ENCODE measurements around the gene MINPP1. TPM values are rescaled to one million over a fixed set of nuclear protein-coding genes. Genes with fewer than 3 reads are reported as not detected.

Gene MINPP1
- total and polyA plus RNA-seq, 2 of the 13 experiments (the other 11 are each of a cell fraction or from before 2014, with no cell fraction given), result 19.2 to 53.7 TPM

GRCh38 chr10:87505366-87506111, 846 bp downstream of the MINPP1 start (continued):
- no peak for TF ChIP-seq DMTF1 (CRISPR knock-in tag; IDR thresholded peaks at IDR 0.05)
- no peak for TF ChIP-seq SOX5 (CRISPR knock-in tag; IDR thresholded peaks at IDR 0.05; ENCODE audit: borderline replicate concordance)
- 0 out of 2 replicates have a peak, but pooled peaks have one; percentile 27 for TF ChIP-seq HINFP (CRISPR knock-in tag; IDR thresholded peaks at IDR 0.05; ENCODE audit: low read depth)
- no peak; the same call in 1 of the 2 replicates for TF ChIP-seq MYC (CRISPR knock-in tag; IDR thresholded peaks at IDR 0.05; ENCODE audit: borderline replicate concordance)
- TF ChIP-seq ZNF530 (CRISPR knock-in tag; IDR thresholded peaks at IDR 0.05; ENCODE audit: low read depth), result no peak
- no peak for TF ChIP-seq ZBTB2 (CRISPR knock-in tag; IDR thresholded peaks at IDR 0.05; ENCODE audit: low read depth)
- peak; percentile 62 for TF ChIP-seq GATAD1 (CRISPR knock-in tag; IDR thresholded peaks at IDR 0.05)
- 0 out of 2 replicates have a peak, but pooled peaks have one; percentile 15 for TF ChIP-seq AHR (CRISPR knock-in tag; IDR thresholded peaks at IDR 0.05)
- TF ChIP-seq ZNF790 (CRISPR knock-in tag; IDR thresholded peaks at IDR 0.05; ENCODE audit: borderline replicate concordance), result 0 out of 2 replicates have a peak, but pooled peaks have one; percentile 4
- 0 out of 2 replicates have a peak, but pooled peaks have one; percentile 69 for TF ChIP-seq ARID4A (CRISPR knock-in tag; IDR thresholded peaks at IDR 0.05; ENCODE audit: borderline replicate concordance)
- TF ChIP-seq GABPA (IDR thresholded peaks at IDR 0.05; ENCODE audit: low read depth, low read length), result peak; percentile 40
- peak; percentile 46; the same call in 1 of the 2 replicates for TF ChIP-seq GABPA (CRISPR knock-in tag; IDR thresholded peaks at IDR 0.05; ENCODE audit: low read depth)
- 0 out of 4 replicates have a peak, but pooled peaks of 1 of the 2 experiments have one; percentile 11 for TF ChIP-seq KLF16 (CRISPR knock-in tag; IDR thresholded peaks at IDR 0.05)
- TF ChIP-seq ATF1 (CRISPR knock-in tag; IDR thresholded peaks at IDR 0.05), result no peak
- TF ChIP-seq SAFB2 (CRISPR knock-in tag; IDR thresholded peaks at IDR 0.05; ENCODE audit: borderline replicate concordance, low read depth), result 0 out of 2 replicates have a peak, but pooled peaks have one; percentile 5
- no peak for TF ChIP-seq ZMYM3 (CRISPR knock-in tag; IDR thresholded peaks at IDR 0.05)
- TF ChIP-seq CSRNP1 (CRISPR knock-in tag; IDR thresholded peaks at IDR 0.05), result 0 out of 2 replicates have a peak, but pooled peaks have one; percentile 14

All from HepG2 (cell line).